NCI-H526 treated with DMSO at 0.1 percent for 48 hours (cell line): ENCODE results near the gene CTNNA2.
A peak's percentile ranks its signal among the peaks of the same experiment; 100 is the strongest.

ENCODE experiments used
- DNase-seq: peaks from one replicate; lab custom pipeline; 2025; lab: John Stamatoyannopoulos, UW

Gene CTNNA2

GRCh38 chr2:79857888-79858287 lies 345.0 kb downstream of the CTNNA2 start:
- DNase-seq: no peak

GRCh38 chr2:79860228-79861058 lies 347.6 kb downstream of the CTNNA2 start:
- peak; percentile 59 for DNase-seq

GRCh38 chr2:79861059-79861374 lies 348.2 kb downstream of the CTNNA2 start:
- no peak for DNase-seq

GRCh38 chr2:79862756-79863155 lies 349.9 kb downstream of the CTNNA2 start:
- no peak for DNase-seq

- no peak for DNase-seq
Observed at GRCh38 chr2:79872656-79873055, 359.8 kb downstream of the CTNNA2 start.

GRCh38 chr2:79874015-79874414 lies 361.2 kb downstream of the CTNNA2 start:
- peak; percentile 42 for DNase-seq

GRCh38 chr2:79876430-79876829 lies 363.6 kb downstream of the CTNNA2 start:
- no peak for DNase-seq

GRCh38 chr2:79882548-79882947 lies 369.7 kb downstream of the CTNNA2 start:
- DNase-seq: no peak

GRCh38 chr2:79887747-79888374 lies 375.0 kb downstream of the CTNNA2 start:
- DNase-seq: peak; percentile 35

- no peak for DNase-seq
Observed at GRCh38 chr2:79892123-79892522, 379.3 kb downstream of the CTNNA2 start.

- DNase-seq: no peak
Observed at GRCh38 chr2:79899196-79899595, 386.3 kb downstream of the CTNNA2 start.

- no peak for DNase-seq
Observed at GRCh38 chr2:79901161-79901560, 388.3 kb downstream of the CTNNA2 start.

GRCh38 chr2:79903222-79904000 lies 390.6 kb downstream of the CTNNA2 start:
- no peak for DNase-seq

- DNase-seq: no peak
Observed at GRCh38 chr2:79906139-79906890, 393.5 kb downstream of the CTNNA2 start.

GRCh38 chr2:79909521-79909920 lies 396.7 kb downstream of the CTNNA2 start:
- DNase-seq: no peak

GRCh38 chr2:79910643-79911042 lies 397.8 kb downstream of the CTNNA2 start:
- no peak for DNase-seq

GRCh38 chr2:79915455-79915854 lies 402.6 kb downstream of the CTNNA2 start:
- DNase-seq: no peak

- no peak for DNase-seq
Observed at GRCh38 chr2:79916285-79916684, 403.4 kb downstream of the CTNNA2 start.

GRCh38 chr2:79920512-79921076 lies 407.7 kb downstream of the CTNNA2 start:
- DNase-seq: no peak

- DNase-seq: no peak
Observed at GRCh38 chr2:79929624-79930023, 416.8 kb downstream of the CTNNA2 start.

GRCh38 chr2:79935046-79935732 lies 422.3 kb downstream of the CTNNA2 start:
- no peak for DNase-seq
